ENCODE results near the gene EP400. TPM values are rescaled to one million over a fixed set of nuclear protein-coding genes. Genes with fewer than 3 reads are reported as not detected.
"Not testable (repeated sequence)": the region's sequence is repeated elsewhere in the genome, so short reads cannot be mapped to it uniquely, and the experiment has no call there.

The EP400 gene
- total RNA-seq, 1 donor from 2014 or later, result 35.9 TPM

DNA sequence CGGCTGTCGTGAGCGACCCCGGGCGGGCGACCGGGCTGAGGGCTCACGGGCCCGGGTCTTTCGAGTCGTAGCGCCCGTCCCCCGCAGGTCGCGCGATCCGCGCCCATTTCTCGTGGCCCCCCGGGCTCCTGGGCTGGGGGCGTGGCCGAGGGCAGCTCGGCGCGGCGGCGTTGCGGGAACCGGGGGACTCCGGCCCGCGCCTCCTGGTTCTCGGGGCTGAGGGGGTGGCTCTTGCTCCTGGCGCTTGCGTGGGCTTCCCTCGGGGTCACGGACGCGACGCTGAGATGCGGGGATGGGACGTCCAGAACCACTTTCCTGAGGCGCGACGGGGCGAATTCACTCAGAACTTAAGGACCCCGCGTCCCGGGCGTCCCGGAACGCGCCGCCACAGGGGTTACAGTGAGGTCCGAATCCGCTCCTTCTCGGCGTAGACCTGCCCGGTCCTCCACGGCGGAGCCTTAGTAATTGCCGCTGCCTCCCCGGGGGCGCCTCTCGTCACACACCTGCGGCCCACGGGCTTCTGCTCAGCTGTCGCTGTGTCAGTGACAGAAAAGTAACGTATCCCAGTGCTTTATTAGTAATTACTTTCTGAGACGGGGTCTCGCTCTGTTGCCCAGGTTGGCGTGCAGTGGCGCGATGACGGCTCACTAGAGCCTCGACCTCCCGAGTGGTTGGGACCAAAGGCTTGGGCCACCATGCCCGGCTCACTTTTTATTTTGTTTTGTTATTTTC, 606 bp downstream of the EP400 start:
- H3K27ac Mint-ChIP-seq (ENCODE audit: unreplicated experiment), result peak overlapping the region; percentile 92
- H3K4me1 Mint-ChIP-seq (ENCODE audit: low read depth), result peaks cover 19% of the 10 kb centered on the region
- H3K36me3 Mint-ChIP-seq (ENCODE audit: low read depth), result no peaks in the 10 kb centered on the region
- no peak for DNase-seq (ENCODE audit: low spot score)
- no peaks in the 10 kb centered on the region for H3K27me3 Mint-ChIP-seq (ENCODE audit: low read depth)
- TF ChIP-seq, protein P1, sequence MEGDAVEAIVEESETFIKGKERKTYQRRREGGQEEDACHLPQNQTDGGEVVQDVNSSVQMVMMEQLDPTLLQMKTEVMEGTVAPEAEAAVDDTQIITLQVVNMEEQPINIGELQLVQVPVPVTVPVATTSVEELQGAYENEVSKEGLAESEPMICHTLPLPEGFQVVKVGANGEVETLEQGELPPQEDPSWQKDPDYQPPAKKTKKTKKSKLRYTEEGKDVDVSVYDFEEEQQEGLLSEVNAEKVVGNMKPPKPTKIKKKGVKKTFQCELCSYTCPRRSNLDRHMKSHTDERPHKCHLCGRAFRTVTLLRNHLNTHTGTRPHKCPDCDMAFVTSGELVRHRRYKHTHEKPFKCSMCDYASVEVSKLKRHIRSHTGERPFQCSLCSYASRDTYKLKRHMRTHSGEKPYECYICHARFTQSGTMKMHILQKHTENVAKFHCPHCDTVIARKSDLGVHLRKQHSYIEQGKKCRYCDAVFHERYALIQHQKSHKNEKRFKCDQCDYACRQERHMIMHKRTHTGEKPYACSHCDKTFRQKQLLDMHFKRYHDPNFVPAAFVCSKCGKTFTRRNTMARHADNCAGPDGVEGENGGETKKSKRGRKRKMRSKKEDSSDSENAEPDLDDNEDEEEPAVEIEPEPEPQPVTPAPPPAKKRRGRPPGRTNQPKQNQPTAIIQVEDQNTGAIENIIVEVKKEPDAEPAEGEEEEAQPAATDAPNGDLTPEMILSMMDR (IDR thresholded peaks at IDR 0.05), result no peak
- H3K9me3 Mint-ChIP-seq (ENCODE audit: low read depth), result no peaks in the 10 kb centered on the region
- peak overlapping the region; percentile 88 for H3K4me3 Mint-ChIP-seq (ENCODE audit: unreplicated experiment)

DNA sequence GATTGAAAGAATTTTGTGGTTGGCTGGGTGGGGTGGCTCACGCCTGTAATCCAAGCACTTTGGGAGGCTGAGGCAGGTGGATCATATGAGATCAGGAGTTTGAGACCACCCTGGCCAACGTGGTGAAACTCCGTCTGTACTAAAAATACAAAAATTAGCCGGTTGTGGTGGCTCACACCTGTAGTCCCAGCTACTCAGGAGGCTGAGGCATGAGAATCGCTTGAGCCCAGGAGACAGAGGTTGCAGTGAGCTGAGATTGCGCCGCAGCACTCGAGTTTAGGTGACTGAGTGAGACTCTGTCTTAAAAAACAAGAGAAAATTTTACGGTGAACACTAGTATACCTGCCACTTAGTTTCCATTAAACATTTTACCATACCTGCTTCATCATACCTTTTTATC, 4.1 kb downstream of the EP400 start:
- not testable (repeated sequence) for DNase-seq (ENCODE audit: low spot score); H3K9me3 Mint-ChIP-seq (ENCODE audit: low read depth); H3K36me3 Mint-ChIP-seq (ENCODE audit: low read depth); H3K27me3 Mint-ChIP-seq (ENCODE audit: low read depth); H3K27ac Mint-ChIP-seq (ENCODE audit: unreplicated experiment); H3K4me3 Mint-ChIP-seq (ENCODE audit: unreplicated experiment)
- peaks cover 32% of the 10 kb centered on the region for H3K4me1 Mint-ChIP-seq (ENCODE audit: low read depth)

DNA sequence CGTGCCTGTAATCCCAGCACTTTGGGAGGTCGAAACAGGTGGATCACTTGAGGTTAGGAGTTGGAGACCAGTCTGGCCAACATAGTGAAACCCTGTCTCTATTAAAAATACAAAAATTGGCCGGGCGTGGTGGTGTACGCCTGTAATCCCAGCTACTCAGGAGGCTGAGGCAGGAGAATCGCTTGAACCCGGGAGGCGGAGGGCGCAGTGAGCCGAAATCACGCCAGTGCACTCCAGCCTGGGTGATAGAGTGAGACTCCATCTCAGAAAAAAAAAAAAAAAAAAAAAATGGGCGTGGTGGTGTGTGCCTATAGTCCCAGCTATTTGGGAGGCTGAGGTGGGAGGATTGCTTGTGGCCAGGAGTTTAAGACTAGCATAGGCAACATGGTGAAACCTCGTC, 4.7 kb downstream of the EP400 start:
- H3K36me3 Mint-ChIP-seq (ENCODE audit: low read depth); DNase-seq (ENCODE audit: low spot score); H3K4me3 Mint-ChIP-seq (ENCODE audit: unreplicated experiment); H3K9me3 Mint-ChIP-seq (ENCODE audit: low read depth); H3K27me3 Mint-ChIP-seq (ENCODE audit: low read depth): not testable (repeated sequence)
- Mint-ChIP-seq H3K4me1 (ENCODE audit: low read depth) (peaks cover 37% of the 10 kb centered on the region), H3K27ac (ENCODE audit: unreplicated experiment) (peak overlapping the region; percentile 22)

DNA sequence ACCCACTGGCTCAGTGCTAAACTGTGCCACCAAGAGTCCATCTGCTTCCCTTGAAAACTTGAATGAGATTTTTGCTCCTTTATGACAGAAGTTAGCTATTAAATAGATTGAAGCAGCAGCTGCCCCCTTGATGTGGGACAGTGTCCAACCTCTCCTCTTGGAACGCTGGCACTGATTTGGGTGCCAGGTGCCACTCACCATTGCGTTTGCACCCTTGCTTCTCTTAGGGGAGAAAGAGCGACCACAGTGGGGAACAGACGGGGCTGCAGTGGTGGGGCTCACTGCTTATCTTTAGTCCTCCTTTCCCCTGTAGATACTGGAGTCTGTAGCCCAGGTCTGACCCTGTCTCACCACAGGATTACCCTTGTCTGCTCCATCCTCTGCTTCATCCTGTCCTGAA, 9.4 kb downstream of the EP400 start:
- Mint-ChIP-seq H3K27ac (ENCODE audit: unreplicated experiment) (no peak overlapping the region), H3K4me1 (ENCODE audit: low read depth) (peaks cover 33% of the 10 kb centered on the region), H3K27me3 (ENCODE audit: low read depth) (no peaks in the 10 kb centered on the region), H3K9me3 (ENCODE audit: low read depth) (no peaks in the 10 kb centered on the region), H3K4me3 (ENCODE audit: unreplicated experiment) (no peak overlapping the region), H3K36me3 (ENCODE audit: low read depth) (peaks cover 7% of the 10 kb centered on the region)
- TF ChIP-seq, protein P1 (IDR thresholded peaks at IDR 0.05), result no peak
- DNase-seq (ENCODE audit: low spot score), result no peak

DNA sequence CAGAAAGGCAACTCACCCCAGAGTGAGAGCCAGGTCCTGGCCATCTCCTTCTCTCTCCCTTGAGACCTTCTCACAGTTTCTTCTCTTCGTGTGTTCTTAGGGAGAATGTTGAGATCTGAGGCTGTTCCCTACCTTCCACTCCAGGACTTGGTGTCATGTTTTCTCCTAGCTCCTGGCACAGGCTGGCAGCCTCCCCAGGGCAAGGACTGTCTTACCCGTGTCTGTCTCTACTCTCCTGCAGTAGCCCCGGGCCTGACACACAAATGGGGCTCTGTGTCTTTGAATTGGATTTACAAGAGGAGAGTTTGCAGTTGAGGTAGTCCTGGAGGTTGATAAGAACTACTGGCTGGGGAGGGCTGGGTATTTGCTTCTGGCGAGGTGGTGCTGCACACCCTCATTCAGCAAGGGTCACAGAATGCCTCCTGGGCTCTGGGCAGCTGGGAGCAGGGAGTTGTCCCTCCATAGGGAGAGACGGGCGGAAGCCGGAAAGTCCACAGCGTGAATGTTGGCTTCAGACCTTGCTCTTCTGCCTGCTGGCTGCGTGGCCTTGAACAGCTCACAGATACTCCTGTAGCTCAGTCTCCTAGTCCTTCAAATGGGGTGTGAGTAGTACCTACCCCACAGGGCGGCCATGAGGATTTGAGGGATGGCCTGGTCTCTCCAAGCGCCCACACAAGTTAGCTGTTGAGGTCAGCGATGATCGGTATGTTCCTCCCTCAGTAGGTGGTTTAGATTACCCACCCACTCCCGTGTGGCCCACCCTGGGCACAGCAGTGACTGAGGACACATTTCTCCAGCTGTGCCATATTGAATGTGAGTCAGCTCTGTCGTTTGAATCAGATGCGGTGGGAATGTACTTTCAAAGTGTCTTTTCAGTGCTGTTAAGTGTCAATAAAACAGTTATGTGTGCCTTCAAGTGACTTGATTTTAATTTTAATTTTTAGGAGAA, 10.2 kb downstream of the EP400 start:
- TF ChIP-seq, protein P1 (IDR thresholded peaks at IDR 0.05), result no peak
- H3K36me3 Mint-ChIP-seq (ENCODE audit: low read depth), result peaks cover 7% of the 10 kb centered on the region
- H3K9me3 Mint-ChIP-seq (ENCODE audit: low read depth), result no peaks in the 10 kb centered on the region
- peaks cover 36% of the 10 kb centered on the region for H3K4me1 Mint-ChIP-seq (ENCODE audit: low read depth)
- peak overlapping the region; percentile 65 for H3K27ac Mint-ChIP-seq (ENCODE audit: unreplicated experiment)
- no peaks in the 10 kb centered on the region for H3K27me3 Mint-ChIP-seq (ENCODE audit: low read depth)
- no peak overlapping the region for H3K4me3 Mint-ChIP-seq (ENCODE audit: unreplicated experiment)
- no peak for DNase-seq (ENCODE audit: low spot score)

DNA sequence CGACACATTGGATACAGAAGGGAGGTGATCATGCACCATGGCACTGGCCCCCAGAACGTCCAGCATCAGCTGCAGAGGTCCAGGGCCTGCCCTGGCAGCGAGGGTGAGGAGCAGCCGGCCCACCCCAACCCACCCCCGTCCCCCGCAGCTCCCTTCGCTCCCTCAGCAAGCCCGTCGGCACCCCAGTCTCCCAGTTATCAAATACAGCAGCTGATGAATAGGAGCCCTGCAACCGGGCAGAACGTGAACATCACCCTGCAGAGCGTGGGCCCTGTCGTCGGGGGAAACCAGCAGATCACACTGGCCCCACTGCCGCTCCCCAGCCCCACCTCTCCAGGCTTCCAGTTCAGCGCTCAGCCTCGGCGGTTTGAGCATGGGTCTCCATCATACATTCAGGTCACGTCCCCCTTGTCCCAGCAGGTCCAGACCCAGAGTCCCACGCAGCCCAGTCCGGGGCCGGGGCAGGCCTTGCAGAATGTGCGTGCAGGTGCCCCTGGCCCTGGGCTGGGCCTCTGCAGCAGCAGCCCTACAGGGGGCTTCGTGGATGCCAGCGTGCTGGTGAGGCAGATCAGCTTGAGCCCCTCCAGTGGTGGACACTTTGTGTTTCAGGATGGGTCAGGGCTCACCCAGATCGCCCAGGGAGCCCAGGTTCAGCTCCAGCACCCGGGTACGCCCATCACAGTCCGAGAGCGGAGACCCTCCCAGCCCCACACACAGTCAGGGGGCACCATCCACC, 11.0 kb downstream of the EP400 start:
- not testable (repeated sequence) for H3K9me3 Mint-ChIP-seq (ENCODE audit: low read depth); H3K36me3 Mint-ChIP-seq (ENCODE audit: low read depth); H3K27ac Mint-ChIP-seq (ENCODE audit: unreplicated experiment); H3K4me3 Mint-ChIP-seq (ENCODE audit: unreplicated experiment); DNase-seq (ENCODE audit: low spot score); H3K27me3 Mint-ChIP-seq (ENCODE audit: low read depth)
- peaks cover 40% of the 10 kb centered on the region for H3K4me1 Mint-ChIP-seq (ENCODE audit: low read depth)

DNA sequence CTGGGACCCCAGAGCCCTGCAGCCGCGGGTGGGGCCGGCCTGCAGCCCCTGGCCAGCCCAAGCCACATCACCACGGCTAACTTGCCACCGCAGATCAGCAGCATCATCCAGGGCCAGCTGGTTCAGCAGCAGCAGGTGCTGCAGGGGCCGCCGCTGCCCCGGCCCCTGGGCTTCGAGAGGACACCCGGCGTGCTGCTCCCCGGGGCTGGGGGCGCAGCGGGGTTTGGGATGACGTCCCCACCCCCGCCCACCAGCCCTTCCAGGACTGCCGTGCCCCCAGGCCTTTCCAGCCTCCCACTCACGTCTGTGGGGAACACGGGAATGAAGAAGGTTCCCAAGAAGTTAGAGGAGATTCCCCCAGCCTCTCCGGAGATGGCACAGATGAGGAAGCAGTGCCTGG, 11.6 kb downstream of the EP400 start:
- not testable (repeated sequence) for DNase-seq (ENCODE audit: low spot score); H3K27ac Mint-ChIP-seq (ENCODE audit: unreplicated experiment); H3K36me3 Mint-ChIP-seq (ENCODE audit: low read depth); H3K4me3 Mint-ChIP-seq (ENCODE audit: unreplicated experiment); H3K9me3 Mint-ChIP-seq (ENCODE audit: low read depth); H3K27me3 Mint-ChIP-seq (ENCODE audit: low read depth)
- peaks cover 38% of the 10 kb centered on the region for H3K4me1 Mint-ChIP-seq (ENCODE audit: low read depth)

All from chondrocyte (in vitro differentiated cells).